HG03571 (cell line): ENCODE measurements around the gene ZMYND11.
"Not testable (repeated sequence)": the region's sequence is repeated elsewhere in the genome, so short reads cannot be mapped to it uniquely, and the experiment has no call there.

Experiments
- ATAC-seq: cut with Tn5 transposase; IDR thresholded peaks from one replicate; pipeline ENCODE4 v1.9.1; 2021; ENCODE audit not compliant: unreplicated experiment

Gene ZMYND11

DNA sequence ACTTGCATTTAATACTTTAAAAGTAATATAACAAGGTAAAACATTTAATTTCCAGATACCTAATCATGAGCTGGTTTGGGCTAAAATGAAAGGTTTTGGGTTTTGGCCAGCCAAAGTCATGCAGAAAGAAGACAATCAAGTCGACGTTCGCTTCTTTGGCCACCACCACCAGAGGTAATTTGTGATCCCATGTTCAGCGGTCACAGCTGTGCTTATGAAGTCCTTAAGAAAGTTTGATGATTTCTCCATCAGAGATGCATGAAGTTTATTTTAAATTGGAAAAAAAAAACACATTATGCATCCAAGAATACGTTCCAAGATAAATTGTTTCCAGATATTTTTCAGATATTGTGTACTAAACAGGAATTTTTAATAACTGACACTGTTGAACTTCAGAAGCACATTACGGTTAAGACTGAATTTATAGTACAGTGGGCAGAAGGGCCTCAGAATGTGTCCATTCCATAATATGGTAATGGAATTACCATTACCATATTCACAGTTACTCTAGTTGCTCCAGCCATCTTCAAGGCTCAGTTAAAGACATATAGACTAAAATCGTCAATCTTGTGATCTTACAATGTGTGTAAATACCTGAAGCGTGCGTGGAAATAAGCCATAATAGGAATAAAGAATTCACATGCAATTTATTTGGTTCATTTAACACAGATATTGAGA is 106.8 kb downstream of the ZMYND11 start:
- no peak for ATAC-seq

DNA sequence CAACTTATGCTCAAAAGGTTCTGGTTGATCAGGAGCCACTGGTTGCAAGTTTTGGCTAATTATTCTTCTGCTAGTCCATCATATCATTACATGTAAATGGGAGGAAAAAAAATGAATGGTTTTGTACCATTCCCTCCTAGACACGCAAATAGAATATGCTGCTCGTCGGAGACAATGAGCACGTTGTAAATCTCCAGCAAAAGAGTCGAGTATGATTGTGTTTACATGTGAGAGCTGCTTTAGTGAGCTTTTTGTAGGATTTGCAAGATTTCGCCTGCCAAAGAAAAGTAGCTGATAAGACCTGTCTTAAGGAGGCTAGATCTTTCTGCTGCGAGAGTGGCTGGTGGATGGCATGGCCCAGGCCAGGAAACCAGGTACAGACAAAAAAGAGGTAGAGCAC is 109.0 kb downstream of the ZMYND11 start:
- no peak for ATAC-seq

DNA sequence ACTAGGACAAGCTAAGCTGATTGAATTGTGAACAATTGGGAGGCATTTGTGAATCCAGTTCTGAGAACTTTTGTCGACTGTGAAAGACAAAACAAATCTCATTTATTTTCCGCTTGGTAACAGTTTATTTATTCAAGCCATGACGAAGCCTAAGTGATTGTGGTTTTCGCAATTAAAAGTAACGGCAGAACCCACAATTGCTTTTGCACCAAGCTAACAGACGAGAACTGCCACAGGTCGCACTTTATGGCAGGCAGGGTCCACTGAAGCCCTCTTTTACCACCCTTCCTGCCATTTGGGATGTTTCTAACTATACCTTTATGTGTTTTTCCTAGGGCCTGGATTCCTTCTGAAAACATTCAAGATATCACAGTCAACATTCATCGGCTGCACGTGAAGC is 111.2 kb downstream of the ZMYND11 start:
- ATAC-seq = no peak

DNA sequence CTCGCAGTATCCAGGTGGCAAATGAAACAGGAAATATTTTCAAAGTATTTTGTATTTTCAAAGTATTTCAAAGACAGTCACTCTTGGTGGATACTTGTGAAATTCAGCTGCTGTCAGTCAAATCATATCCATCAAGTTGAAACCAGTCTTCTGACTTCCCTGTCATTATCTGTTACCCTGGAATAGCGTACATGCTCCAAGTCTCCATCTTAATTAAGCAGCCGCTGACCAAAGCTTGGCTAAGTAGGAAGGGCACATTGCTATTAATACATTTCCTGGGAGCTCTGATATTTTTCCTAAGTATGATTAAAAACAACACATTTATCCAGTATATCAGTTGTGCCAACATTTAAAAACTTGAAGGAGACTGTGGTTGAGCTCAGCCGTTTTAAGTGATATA is 112.2 kb downstream of the ZMYND11 start:
- ATAC-seq = no peak

DNA sequence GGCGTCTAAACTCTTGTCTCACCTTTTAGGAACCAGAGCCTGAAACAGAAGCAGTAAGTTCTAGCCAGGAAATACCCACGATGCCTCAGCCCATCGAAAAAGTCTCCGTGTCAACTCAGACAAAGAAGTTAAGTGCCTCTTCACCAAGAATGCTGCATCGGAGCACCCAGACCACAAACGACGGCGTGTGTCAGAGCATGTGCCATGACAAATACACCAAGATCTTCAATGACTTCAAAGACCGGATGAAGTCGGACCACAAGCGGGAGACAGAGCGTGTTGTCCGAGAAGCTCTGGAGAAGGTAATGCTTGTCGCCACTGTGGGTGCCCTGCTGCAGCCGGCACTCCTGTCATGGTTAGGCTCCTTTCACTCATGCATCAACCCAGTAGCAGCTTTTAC is 113.1 kb downstream of the ZMYND11 start:
- ATAC-seq = no peak

DNA sequence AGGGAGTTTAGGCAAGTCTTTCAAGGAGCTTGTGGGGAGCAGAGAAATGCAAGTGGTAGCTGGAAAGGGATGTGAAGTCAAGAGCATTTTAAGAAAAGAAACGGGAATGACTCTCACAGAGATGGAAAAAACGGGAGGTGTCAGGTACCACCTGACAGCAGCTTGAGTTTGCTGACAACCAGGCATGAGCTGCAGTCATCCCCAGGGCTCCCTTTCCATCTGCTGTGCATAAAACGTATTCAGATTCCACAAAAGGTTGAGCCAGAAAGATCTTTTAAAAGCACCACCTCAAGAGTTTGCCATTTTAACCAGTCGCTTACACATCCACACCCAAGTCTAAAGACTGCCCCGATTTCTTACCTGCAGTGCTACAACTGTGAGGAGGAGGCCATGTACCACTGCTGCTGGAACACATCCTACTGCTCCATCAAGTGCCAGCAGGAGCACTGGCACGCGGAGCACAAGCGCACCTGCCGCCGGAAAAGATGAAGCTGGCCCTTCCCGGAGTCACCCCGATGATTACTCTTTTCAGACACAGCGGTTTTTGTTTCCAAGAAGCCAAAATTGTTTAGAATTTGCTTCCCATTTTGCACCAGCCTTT is 116.8 kb downstream of the ZMYND11 start:
- no peak for ATAC-seq

DNA sequence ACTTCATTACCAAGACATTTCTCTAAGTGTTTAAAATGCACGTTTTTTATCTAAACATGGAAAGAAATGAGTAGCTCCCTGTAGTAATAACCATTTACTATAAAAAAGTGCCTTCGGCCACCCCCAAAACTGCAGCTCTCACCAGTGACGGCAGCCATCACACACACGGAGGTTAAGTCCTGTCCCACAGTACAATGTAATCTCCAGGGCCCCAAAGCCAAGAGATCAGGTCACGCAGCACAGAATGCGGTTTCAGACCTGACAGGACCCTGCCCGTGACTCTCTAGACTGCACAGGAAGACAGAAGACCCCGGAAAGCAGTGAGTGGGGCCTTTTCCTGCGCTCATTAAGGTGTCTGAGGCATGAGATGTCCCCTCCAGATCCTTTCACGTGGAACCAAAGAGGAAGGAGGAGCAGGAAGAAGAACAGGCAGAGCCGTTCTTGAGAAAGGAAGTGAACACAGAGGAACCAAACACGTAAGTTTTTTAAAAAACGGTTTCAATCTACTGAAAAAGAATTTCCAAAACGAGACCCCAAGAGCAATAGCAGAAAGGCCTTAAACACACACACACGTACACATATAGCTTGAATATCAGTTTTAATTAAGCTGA is 125.7 kb downstream of the ZMYND11 start:
- no peak for ATAC-seq

DNA sequence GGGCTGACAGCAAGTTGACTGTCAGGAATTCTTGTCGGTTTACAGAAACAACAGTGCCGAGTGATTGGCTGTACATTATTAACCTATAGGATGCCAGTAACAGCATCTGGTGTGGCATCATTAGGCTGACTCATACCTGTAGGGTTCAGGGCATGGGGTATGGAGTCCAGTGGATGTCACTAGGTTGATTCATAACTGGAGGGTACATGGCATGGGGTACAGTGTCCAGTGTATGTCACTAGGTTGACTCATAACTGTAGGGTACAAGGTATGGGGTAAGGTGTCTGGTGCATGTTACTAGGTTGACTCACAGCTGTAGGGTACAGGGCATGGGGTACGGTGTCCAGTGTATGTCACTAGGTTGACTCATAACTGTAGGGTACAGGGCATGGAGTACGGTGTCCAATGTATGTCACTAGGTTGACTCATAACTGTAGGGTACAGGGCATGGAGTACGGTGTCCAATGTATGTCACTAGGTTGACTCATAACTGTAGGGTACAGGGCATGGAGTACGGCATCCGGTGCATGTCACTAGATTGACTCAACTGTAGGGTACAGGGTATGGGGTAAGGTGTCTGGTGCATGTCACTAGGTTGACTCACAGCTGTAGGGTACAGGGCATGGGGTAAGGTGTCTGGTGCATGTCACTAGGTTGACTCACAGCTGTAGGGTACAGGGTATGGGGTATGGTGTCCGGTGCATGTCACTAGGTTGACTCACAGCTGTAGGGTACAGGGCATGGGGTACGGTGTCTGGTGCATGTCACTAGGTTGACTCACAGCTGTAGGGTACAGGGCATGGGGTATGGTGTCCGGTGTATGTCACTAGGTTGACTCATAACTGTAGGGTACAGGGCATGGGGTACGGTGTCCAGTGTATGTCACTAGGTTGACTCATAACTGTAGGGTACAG is 129.2 kb downstream of the ZMYND11 start:
- not testable (repeated sequence) for ATAC-seq

DNA sequence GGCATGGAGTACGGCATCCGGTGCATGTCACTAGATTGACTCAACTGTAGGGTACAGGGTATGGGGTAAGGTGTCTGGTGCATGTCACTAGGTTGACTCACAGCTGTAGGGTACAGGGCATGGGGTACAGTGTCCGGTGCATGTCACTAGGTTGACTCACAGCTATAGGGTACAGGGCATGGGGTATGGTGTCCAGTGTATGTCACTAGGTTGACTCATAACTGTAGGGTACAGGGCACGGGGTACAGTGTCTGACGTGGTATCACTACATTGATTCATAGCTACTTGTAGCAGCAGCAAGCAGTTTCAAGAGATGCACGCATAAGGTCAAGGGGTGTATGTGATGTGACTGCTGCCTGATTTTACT is 129.8 kb downstream of the ZMYND11 start:
- ATAC-seq = not testable (repeated sequence)

DNA sequence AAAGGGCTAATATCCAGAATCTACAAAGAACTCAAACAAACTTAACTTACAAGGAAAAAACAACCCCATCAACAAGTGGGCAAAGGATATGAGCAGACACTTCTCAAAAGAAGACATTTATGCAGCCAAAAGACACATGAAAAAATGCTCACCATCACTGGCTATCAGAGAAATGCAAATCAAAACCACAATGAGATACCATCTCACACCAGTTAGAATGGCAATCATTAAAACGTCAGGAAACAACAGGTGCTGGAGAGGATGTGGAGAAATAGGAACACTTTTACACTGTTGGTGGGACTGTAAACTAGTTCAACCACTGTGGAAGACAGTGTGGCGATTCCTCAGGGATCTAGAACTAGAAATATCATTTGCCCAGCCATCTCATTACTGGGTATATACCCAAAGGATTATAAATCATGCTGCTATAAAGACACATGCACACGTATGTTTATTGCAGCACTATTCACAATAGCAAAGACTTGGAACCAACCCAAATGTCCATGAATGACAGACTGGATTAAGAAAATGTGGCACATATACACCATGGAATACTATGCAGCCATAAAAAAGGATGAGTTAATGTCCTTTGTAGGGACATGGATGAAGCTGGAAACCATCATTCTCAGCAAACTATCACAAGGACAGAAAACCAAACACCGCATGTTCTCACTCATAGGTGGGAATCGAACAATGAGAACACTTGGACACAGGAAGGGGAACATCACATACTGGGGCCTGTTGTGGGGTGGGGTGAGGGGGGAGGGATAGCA is 130.7 kb downstream of the ZMYND11 start:
- not testable (repeated sequence) for ATAC-seq

DNA sequence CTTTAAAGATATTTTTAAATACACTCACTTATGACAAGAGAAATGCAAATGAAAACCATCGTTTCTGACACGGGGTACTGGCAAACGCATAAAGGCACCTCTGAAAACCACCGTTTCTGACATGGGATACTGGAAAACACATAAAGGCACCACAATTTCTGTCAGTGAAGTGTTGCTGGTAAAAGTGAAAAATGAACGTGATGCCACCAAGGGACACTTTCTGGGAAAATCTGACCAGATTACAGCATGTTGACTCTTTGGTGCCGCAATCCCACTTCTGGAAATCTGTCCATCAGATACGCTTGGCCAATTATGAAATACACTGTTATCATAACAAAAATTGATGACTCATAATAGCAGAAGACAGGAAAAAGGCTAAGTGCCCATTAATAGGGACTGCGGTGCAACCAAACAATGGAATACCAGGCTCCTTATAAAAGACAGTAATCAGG is 131.7 kb downstream of the ZMYND11 start:
- ATAC-seq = no peak

DNA sequence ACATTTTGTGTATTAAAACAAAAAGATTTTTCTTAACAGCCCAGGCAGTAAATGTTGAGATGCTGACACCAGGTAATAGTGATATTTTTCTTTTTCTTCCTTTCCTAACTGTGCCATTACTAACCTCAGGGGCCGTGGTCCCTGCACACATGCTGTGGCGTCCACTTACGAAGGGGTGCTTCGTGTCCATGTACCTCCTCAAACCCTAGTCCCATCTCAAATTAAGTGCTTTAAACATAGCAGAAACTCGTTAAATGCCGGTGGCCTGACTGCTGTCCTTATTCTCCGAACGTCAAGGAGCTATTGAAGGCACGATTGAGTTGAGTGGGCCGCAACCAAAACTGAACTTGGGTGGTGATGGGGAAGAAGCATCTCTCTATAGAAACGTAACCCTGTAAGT is 132.4 kb downstream of the ZMYND11 start:
- no peak for ATAC-seq

DNA sequence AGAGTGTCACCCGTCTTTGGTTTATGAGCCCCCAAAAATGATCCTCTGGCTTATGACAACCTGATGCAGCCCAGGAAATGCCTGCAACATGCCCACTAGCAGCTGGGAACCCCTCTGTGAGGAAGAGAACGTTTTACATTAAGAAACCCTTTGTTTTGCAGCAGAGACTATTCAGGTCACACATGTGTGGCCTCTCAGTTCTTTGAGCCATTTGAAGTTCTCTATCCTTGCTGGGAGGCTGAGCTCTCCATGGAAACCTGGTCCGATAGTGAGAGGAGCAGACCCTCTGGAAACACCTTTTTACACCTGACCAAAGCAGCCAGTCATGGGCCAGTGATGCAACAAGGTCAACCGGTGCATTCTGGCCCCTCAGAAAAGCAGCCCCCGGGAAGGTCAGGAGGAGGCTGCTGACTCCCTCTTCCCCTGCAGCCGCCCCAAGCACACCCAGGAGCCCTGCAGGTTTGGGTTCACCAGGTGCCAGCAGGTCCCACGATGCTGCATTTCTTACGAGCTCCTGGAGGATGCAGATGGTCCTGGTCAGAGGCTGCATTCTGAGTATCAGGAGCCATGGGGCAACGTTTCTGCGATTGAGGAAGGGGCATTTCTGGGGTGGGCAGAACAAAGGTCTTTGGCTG is 134.3 kb downstream of the ZMYND11 start:
- ATAC-seq = no peak

DNA sequence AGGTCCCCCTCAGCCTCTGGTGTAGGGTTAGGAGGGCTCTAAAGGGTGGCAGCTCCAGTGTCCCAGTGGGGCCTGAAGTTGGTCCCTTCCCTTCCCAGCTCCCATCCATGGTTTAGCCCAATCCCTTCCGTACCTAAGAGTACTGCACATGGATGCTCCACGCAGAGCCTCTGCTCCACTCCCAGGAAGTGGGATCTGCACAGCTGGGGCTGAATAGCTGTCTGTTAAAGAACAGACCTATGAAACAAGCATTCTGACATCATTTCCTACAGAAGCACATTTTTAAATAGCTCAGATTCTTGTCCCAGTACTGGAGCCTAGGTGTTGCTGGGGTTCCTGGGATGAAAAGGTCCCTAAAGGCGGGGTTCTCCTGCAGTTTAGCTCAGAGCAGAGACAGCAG is 135.9 kb downstream of the ZMYND11 start:
- no peak for ATAC-seq

DNA sequence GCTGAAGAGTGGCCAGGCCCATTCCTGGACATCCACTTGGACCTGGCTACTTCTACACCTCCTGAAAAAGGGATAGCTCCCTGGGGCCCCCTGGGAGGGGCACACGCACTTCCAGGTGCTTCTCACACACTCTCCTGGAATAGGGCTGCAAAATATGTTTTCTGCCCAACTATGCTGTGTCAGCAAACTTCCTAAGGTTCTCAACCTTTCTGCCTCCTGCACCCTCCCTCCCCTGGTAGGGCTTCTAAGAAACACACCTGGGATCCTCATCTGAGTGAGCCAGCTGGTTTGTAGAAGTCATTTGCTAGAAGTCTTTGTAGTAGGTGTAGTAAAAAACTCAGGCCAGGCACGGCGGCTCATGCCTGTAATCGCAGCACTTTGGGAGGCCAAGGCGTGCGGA is 136.5 kb downstream of the ZMYND11 start:
- no peak for ATAC-seq

DNA sequence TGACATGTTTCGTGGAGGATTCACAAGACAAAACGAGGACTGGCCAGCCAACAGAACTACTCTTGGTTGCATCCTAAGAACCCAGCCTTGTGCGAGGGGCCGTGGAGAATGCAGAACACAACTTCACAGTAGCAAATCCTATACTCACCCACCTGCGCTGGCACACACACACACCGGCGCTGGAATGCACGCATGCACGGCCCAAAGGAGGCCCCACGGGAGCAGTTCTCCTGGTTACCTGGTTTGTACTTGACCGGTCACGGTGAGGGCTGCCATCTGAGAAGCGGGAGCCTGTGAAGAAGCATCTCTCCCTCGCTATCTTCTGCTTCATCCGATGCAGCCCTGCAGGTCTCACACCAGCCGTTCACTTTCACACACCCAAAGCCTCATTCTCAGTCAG is 137.8 kb downstream of the ZMYND11 start:
- no peak for ATAC-seq

DNA sequence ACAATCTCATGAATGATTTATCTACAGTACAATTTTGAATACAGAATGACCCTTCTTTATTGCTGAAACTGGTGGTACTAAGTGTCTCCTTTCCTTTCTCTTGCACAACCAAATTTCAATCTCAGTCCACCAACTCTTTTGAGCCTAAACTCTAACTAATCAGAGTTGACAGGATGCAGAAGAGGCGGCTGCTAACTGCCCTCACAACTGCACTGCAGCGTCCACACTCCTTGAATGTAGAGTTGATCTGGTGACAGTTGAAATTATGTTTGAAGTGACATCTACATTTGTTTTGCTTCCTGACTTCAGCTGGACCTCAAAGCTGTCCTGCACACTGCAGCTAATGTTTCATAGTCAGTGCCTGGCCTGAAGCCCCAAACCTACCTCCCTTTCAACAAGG is 139.6 kb downstream of the ZMYND11 start:
- ATAC-seq = no peak

DNA sequence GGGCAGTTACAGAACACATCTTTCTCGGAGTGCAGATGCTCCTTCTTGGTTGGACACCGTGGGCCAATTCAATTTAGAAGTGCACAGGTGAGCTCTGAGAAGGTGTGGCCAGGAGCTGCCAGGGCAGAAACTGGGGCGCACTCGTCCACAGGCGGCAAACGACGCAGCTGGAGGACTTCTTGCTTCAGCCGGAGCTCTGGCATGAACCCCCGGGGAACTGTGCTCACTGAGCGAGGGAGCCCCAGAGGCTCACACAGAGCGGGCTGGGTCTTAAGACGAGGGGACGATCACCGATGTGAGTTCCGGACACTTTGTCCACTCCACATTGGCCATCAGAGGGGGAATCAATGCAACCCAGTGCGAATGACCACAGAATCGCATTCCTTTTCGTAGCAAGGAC is 140.4 kb downstream of the ZMYND11 start:
- no peak for ATAC-seq

DNA sequence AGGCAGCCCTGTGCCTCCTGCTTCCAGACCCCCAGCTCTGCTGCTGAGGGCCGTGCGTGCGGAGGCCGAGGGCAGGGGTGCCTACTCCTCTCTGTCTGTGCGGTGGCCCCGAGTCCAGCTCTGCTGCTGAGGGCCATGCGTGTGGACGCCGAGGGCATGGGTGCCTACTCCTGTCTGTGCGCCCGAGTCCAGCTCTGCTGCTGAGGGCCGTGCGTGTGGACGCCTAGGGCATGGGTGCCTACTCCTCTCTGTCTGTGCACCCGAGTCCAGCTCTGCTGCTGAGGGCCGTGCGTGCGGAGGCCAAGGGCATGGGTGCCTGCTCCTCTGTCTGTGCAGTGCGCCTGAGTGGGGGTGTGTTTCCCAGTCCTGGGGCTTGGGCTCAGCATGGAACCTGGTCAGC is 142.7 kb downstream of the ZMYND11 start:
- ATAC-seq = no peak

DNA sequence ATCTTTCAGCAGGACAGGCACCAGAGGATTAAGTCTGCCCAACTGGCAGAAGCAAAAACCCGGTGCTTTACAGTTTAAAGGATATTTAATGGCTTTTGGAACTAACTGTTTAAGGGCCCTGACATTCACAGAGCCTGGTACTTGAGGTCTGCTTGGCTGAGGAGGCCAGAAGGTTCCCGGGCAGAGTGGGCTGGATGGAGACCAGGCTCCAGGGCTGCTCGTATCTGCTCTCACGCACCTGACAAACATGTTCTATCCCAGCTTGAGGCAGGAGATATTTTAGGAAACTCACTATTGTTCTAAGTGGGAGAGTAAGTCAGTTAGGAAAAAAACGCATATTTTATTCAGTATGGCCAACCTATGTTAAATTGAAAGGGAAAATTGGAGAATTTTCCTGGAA is 143.5 kb downstream of the ZMYND11 start:
- no peak for ATAC-seq
